ENCODE measurements around the gene SH3BP1. TPM values are rescaled to one million over a fixed set of nuclear protein-coding genes. Genes with fewer than 3 reads are reported as not detected.

SH3BP1 gene
- polyA plus RNA-seq, 1 experiment: 8.4 TPM

- H3K9me3 ChIP-seq (ENCODE audit: control insufficient read depth, insufficient read depth, low read length): peaks cover 6% of the 10 kb centered on the region; the same call in 1 of the 2 replicates
- POLR2A ChIA-PET: interaction anchor here (0.7 kb wide), 1 partner anchor 664 kb away, joined by 5 read pairs; no protein-coding TSS in a partner anchor
- no peaks in the 10 kb centered on the region for H3K27me3 ChIP-seq (ENCODE audit: control insufficient read depth, insufficient read depth, low read length)
- H3K27ac ChIP-seq (ENCODE audit: low read depth, low read length): no peak overlapping the region
- H3K4me3 ChIP-seq (ENCODE audit: low read depth, low read length): no peak overlapping the region
- TF ChIP-seq CTCF (IDR thresholded peaks at IDR 0.05; ENCODE audit: low read depth, low read length): no peak
- CTCF ChIA-PET: no interaction called here
- no peak for DNase-seq (ENCODE audit: low read depth, low spot score)
Measured at GRCh38 chr22:37704645-37705044, 65.2 kb downstream of the SH3BP1 start.

- H3K27ac ChIP-seq (ENCODE audit: low read depth, low read length): no peak overlapping the region
- no peaks in the 10 kb centered on the region for H3K27me3 ChIP-seq (ENCODE audit: control insufficient read depth, insufficient read depth, low read length)
- DNase-seq (ENCODE audit: low read depth, low spot score): no peak
- peaks cover 6% of the 10 kb centered on the region; the same call in 1 of the 2 replicates for H3K9me3 ChIP-seq (ENCODE audit: control insufficient read depth, insufficient read depth, low read length)
- H3K4me3 ChIP-seq (ENCODE audit: low read depth, low read length): no peak overlapping the region
- no peak for TF ChIP-seq CTCF (IDR thresholded peaks at IDR 0.05; ENCODE audit: low read depth, low read length)
- POLR2A ChIA-PET: interaction anchor here (0.7 kb wide), 1 partner anchor 664 kb away, joined by 5 read pairs; no protein-coding TSS in a partner anchor
- CTCF ChIA-PET: no interaction called here
Measured at GRCh38 chr22:37705205-37705604, 65.7 kb downstream of the SH3BP1 start.

Small RNA genes within 50 kb of the gene (small RNA-seq; reads per million reads assigned to genes)
- gene RN7SL385P (ENCODE audit: insufficient read length, low read depth): not detected

Other genes starting within 250 kb of the SH3BP1 start
- gene ELFN2, start 212.2 kb upstream of the SH3BP1 start, polyA plus RNA-seq (2011; rRNA removed): 2.6 and 3.8 TPM in 2 replicates
- 0.04 and 0.06 TPM in 2 replicates for gene MFNG, start 153.3 kb upstream of the SH3BP1 start, polyA plus RNA-seq (2011; rRNA removed)
- 5.8 and 9.6 TPM in 2 replicates for gene CARD10, start 120.3 kb upstream of the SH3BP1 start, polyA plus RNA-seq (2011; rRNA removed)
- gene CDC42EP1, start 79.2 kb upstream of the SH3BP1 start, polyA plus RNA-seq (2011; rRNA removed): 13.0 and 18.4 TPM in 2 replicates
- not detected in 2 replicates for gene LGALS2, start 59.6 kb upstream of the SH3BP1 start, polyA plus RNA-seq (2011; rRNA removed)
- 24.7 and 26.1 TPM in 2 replicates for gene GGA1, start 30.8 kb upstream of the SH3BP1 start, polyA plus RNA-seq (2011; rRNA removed)
- gene PDXP, start 19.1 kb downstream of the SH3BP1 start, polyA plus RNA-seq (2011; rRNA removed): 11.7 and 17.7 TPM in 2 replicates
- gene LGALS1, start 36.0 kb downstream of the SH3BP1 start, polyA plus RNA-seq (2011; rRNA removed): 5,926 and 7,935 TPM in 2 replicates
- gene NOL12, start 46.7 kb downstream of the SH3BP1 start, polyA plus RNA-seq (2011; rRNA removed): 10.4 and 11.8 TPM in 2 replicates
- gene TRIOBP, start 57.4 kb downstream of the SH3BP1 start, polyA plus RNA-seq (2011; rRNA removed): 37.0 and 76.4 TPM in 2 replicates
- 8.9 and 13.2 TPM in 2 replicates for gene GCAT, start 168.3 kb downstream of the SH3BP1 start, polyA plus RNA-seq (2011; rRNA removed)
- not detected in 2 replicates for gene GALR3, start 183.7 kb downstream of the SH3BP1 start, polyA plus RNA-seq (2011; rRNA removed)
- gene ANKRD54, start 204.7 kb downstream of the SH3BP1 start, polyA plus RNA-seq (2011; rRNA removed): 11.2 and 13.8 TPM in 2 replicates
- 833 and 867 TPM in 2 replicates for gene EIF3L, start 209.8 kb downstream of the SH3BP1 start, polyA plus RNA-seq (2011; rRNA removed)